HCT116 (cell line): ENCODE measurements around the gene GADD45A. TPM values are rescaled to one million over a fixed set of nuclear protein-coding genes. Genes with fewer than 3 reads are reported as not detected.

Experiments used
- ATAC-seq: fragments of 200-7000 bp; cut with Tn5 transposase; 2 replicates; pipeline ENCODE4 v1.9.1; 2020; ENCODE audit warnings: mild to moderate bottlenecking, moderate library complexity
- BruUV-seq: library from RNA; stranded (reverse); fragments of 400-500 nt; replicated peaks from 2 replicates; lab custom pipeline; 2021; lab: Mats Ljungman, UMichigan
- CTCF ChIA-PET: fragments of 300-600 bp; sonication (Branson Sonifier 250); formaldehyde crosslinking; loops from one replicate; lab custom pipeline; 2021; ENCODE audit warnings: antibody characterized with exemption; lab: Charles Lee
- POLR2A ChIA-PET: fragments of 300-600, 350-600 bp; sonication (Branson Sonifier 250); formaldehyde crosslinking; loops from one replicate; lab custom pipeline; 2021; ENCODE audit warnings: antibody characterized with exemption; lab: Charles Lee
- RAD21 ChIA-PET, 2 experiments: fragments of 300-600 bp; sonication (Branson Sonifier 250); formaldehyde crosslinking; loops; one replicate each; lab custom pipeline; 2023; ENCODE audit warnings: low total read pairs in 2 of 2; ENCODE audit not compliant: uncharacterized antibody in 2 of 2, unreplicated experiment in 2 of 2, low non-redundant PET in 1 of 2; lab: Charles Lee
- DNase-seq: peaks from one replicate; pipeline ENCODE4 v3.0.0-alpha.2; 2010; ENCODE audit warnings: low read depth, low spot score
- H2AFZ ChIP-seq: fragments of 200-600 bp; shearing (Covaris generic), sonication (generic); 2 replicates; pipeline ENCODE4 v1.6.1; 2017; ENCODE audit warnings: low read depth, mixed run types, mixed read lengths, antibody characterized with exemption, low read length; ENCODE audit not compliant: poor library complexity, severe bottlenecking
- H3K27ac ChIP-seq: 2 replicates; pipeline ENCODE4 v1.5.1; 2012; ENCODE audit warnings: low read depth, low read length
- H3K27me3 ChIP-seq: fragments of 200-600 bp; sonication (generic); 2 replicates; pipeline ENCODE4 v1.6.1; 2016; ENCODE audit warnings: mixed run types, low read length, mixed read lengths; ENCODE audit not compliant: insufficient read depth
- H3K36me3 ChIP-seq, 2 experiments: fragments of 200-500 bp in 1 of 2; fragments of 200-600 bp in 1 of 2; sonication (Bioruptor generic) in 1 of 2; sonication (generic) in 1 of 2; 2 replicates each; pipeline versions ENCODE4 v1.5.1 to v1.6.1; 2014 to 2016; ENCODE audit warnings: low read length in 2 of 2, inconsistent platforms in 1 of 2, mixed read lengths in 1 of 2, mixed run types in 1 of 2; ENCODE audit not compliant: insufficient read depth in 2 of 2, control insufficient read depth in 1 of 2
- H3K4me1 ChIP-seq, 2 experiments: fragments of 200-600 bp in 1 of 2; sonication (generic) in 1 of 2; 2 replicates each; pipeline versions ENCODE4 v1.5.1 to v1.6.1; 2012 to 2017; ENCODE audit warnings: low read length in 2 of 2, inconsistent platforms in 1 of 2, mild to moderate bottlenecking in 1 of 2, mixed read lengths in 1 of 2, mixed run types in 1 of 2, moderate library complexity in 1 of 2; ENCODE audit not compliant: insufficient read depth in 2 of 2, control insufficient read depth in 1 of 2
- H3K4me2 ChIP-seq: fragments of 200-600 bp; sonication (generic); 2 replicates; pipeline ENCODE4 v1.6.1; 2017; ENCODE audit warnings: mixed run types, low read length, mixed read lengths
- H3K4me3 ChIP-seq, 2 experiments: fragments of 200-600 bp in 1 of 2; sonication (generic) in 1 of 2; replicated peaks in 1 of 2; 2 replicates each; pipeline ENCODE4 v1.5.1; 2011 to 2016; ENCODE audit warnings: low read length in 2 of 2, control low read depth in 1 of 2, low read depth in 1 of 2, mild to moderate bottlenecking in 1 of 2, mixed read lengths in 1 of 2, mixed run types in 1 of 2
- H3K79me2 ChIP-seq: fragments of 200-600 bp; sonication (generic); 2 replicates; pipeline ENCODE4 v1.6.1; 2017; ENCODE audit warnings: mild to moderate bottlenecking, mixed run types, low read length, moderate library complexity, mixed read lengths; ENCODE audit not compliant: insufficient read depth
- H3K9ac ChIP-seq: fragments of 200-600 bp; sonication (generic); 2 replicates; pipeline ENCODE4 v1.6.1; 2016; ENCODE audit warnings: low read length, mixed read lengths
- H3K9me2 ChIP-seq: fragments of 200-600 bp; sonication (generic), shearing (Covaris generic); 2 replicates; pipeline ENCODE4 v1.6.1; 2017; ENCODE audit warnings: mixed run types, mild to moderate bottlenecking, moderate library complexity; ENCODE audit not compliant: insufficient read depth
- H3K9me3 ChIP-seq, 2 experiments: fragments of 200-500 bp in 1 of 2; fragments of 200-600 bp in 1 of 2; sonication (Bioruptor generic) in 1 of 2; sonication (generic) in 1 of 2; 2 replicates each; pipeline ENCODE4 v1.6.1; 2014 to 2017; ENCODE audit warnings: low read length in 2 of 2, mixed read lengths in 2 of 2, inconsistent platforms in 1 of 2, low read depth in 1 of 2, mild to moderate bottlenecking in 1 of 2, mixed run types in 1 of 2, moderate library complexity in 1 of 2; ENCODE audit not compliant: control insufficient read depth in 1 of 2, insufficient read depth in 1 of 2
- H4K20me1 ChIP-seq: fragments of 200-600 bp; sonication (generic), shearing (Covaris generic); 2 replicates; pipeline ENCODE4 v1.6.1; 2017; ENCODE audit warnings: mixed run types, mild to moderate bottlenecking, moderate library complexity; ENCODE audit not compliant: insufficient read depth
- CBX3 ChIP-seq: IDR thresholded peaks from 2 replicates; pipeline ENCODE4 v1.6.1; 2012; ENCODE audit warnings: low read depth
- CEBPB ChIP-seq: IDR thresholded peaks from 2 replicates; pipeline ENCODE4 v1.6.1; 2012; ENCODE audit warnings: low read depth
- CTCF ChIP-seq, 3 experiments: fragments of 200-600 bp in 1 of 3; sonication (generic) in 1 of 3; IDR thresholded peaks in 2 of 3; conservative IDR thresholded peaks in 1 of 3; 2 replicates each; pipeline ENCODE4 v1.5.1; 2012 to 2017; ENCODE audit warnings: low read depth in 2 of 3, low read length in 2 of 3, antibody characterized with exemption in 1 of 3, borderline replicate concordance in 1 of 3, control low read depth in 1 of 3, mild to moderate bottlenecking in 1 of 3, mixed read lengths in 1 of 3, mixed run types in 1 of 3, moderate library complexity in 1 of 3; ENCODE audit not compliant: insufficient read depth in 1 of 3
- EZH2 ChIP-seq: fragments of 200-600 bp; sonication (generic); IDR thresholded peaks from 2 replicates; pipeline ENCODE4 v1.6.1; 2017; ENCODE audit warnings: antibody characterized with exemption, mixed run types
- EZH2phosphoT487 ChIP-seq: fragments of 200-600 bp; IDR thresholded peaks from 2 replicates; pipeline ENCODE4 v1.6.1; 2018; ENCODE audit warnings: antibody characterized with exemption, borderline replicate concordance
- JUND ChIP-seq: IDR thresholded peaks from 2 replicates; pipeline ENCODE4 v1.6.1; 2012
- POLR2A ChIP-seq: IDR thresholded peaks from 2 replicates; pipeline ENCODE4 v1.7.0; 2011; ENCODE audit warnings: borderline replicate concordance; ENCODE audit not compliant: insufficient read depth, insufficient read length; ENCODE audit errors: extremely low read depth
- POLR2AphosphoS5 ChIP-seq: IDR thresholded peaks from 2 replicates; pipeline ENCODE4 v1.6.1; 2011; ENCODE audit warnings: mild to moderate bottlenecking, low read depth, low read length, moderate library complexity
- RAD21 ChIP-seq: IDR thresholded peaks from 2 replicates; pipeline ENCODE4 v1.6.1; 2012; ENCODE audit warnings: low read depth, mild to moderate bottlenecking
- YY1 ChIP-seq: IDR thresholded peaks from 2 replicates; pipeline ENCODE4 v1.6.1; 2011; ENCODE audit warnings: low read length, low read depth, moderate library complexity, mild to moderate bottlenecking; ENCODE audit not compliant: insufficient replicate concordance; ENCODE audit errors: extremely low read depth
- ZNF274 ChIP-seq: fragments of 200-500 bp; sonication (Bioruptor generic); IDR thresholded peaks from 2 replicates; pipeline ENCODE4 v1.6.1; 2014; ENCODE audit warnings: mild to moderate bottlenecking, low read depth, low read length, inconsistent platforms
- intact Hi-C: fragments of 100-400 bp; cut with micrococcal nuclease; formaldehyde crosslinking; loops from 2 replicates; pipeline ENCODE4 v1.10.0; 2022
- total RNA-seq: library from RNA; stranded (reverse); gene quantifications from one replicate; pipeline ENCODE4 v1.2.1, GENCODE V29; 2021; ENCODE audit not compliant: unreplicated experiment
- TF ChIP-seq, protein P1 (sequence below): IDR thresholded peaks from 2 replicates; pipeline ENCODE4 v1.6.1; 2012
- TF ChIP-seq, protein P2 (sequence below): IDR thresholded peaks from 2 replicates; pipeline ENCODE4 v1.6.1; 2012
- TF ChIP-seq, protein P3 (sequence below): IDR thresholded peaks from 2 replicates; pipeline ENCODE4 v1.6.1; 2011; ENCODE audit warnings: mild to moderate bottlenecking, low read length, moderate library complexity; ENCODE audit not compliant: insufficient replicate concordance; ENCODE audit errors: extremely low read depth
- TF ChIP-seq, protein P4 (sequence below): IDR thresholded peaks from 2 replicates; pipeline ENCODE4 v1.6.1; 2012; ENCODE audit warnings: low read depth

Gene GADD45A
- total RNA-seq, 1 experiment from 2014 or later, result 105 TPM

GRCh38 chr1:67696708-67697107 lies 11.7 kb downstream of the GADD45A start:
- DNase-seq (no peak), ATAC-seq (no peak)
- Histone ChIP-seq H3K9me2 (no peaks in the 10 kb centered on the region), H3K9me3 (no peaks in the 10 kb centered on the region), H3K79me2 (no peaks in the 10 kb centered on the region), H3K4me2 (no peak overlapping the region), H3K36me3 (no peaks in the 10 kb centered on the region), H2AFZ (no peak overlapping the region), H3K27me3 (no peaks in the 10 kb centered on the region), H3K9ac (no peak overlapping the region), H3K4me3 (no peak overlapping the region), H3K4me1 (peaks cover 28 to 34% of the 10 kb centered on the region in 2 experiments), H3K27ac (no peak overlapping the region), H4K20me1 (no peaks in the 10 kb centered on the region)
- intact Hi-C loops, result no loop called here
- ChIA-PET CTCF (interaction anchor here (1.1 kb wide), 1 partner anchor 64 kb away, joined by 3 read pairs; no protein-coding TSS in a partner anchor), RAD21 (interaction anchor here in 1 of 2 experiments (0.7 kb wide), 1 partner anchor 122 kb away, joined by 3 read pairs; no protein-coding TSS in a partner anchor), POLR2A (interaction anchor here (1.6 kb wide), 1 partner anchor 11 kb away, joined by 12 read pairs; the partner anchor contains the start of gene GADD45A)
- no TSS peak for BruUV-seq
- TF ChIP-seq, protein P1, sequence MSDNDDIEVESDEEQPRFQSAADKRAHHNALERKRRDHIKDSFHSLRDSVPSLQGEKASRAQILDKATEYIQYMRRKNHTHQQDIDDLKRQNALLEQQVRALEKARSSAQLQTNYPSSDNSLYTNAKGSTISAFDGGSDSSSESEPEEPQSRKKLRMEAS, result no peak
- TF ChIP-seq EZH2phosphoT487 (no peak), CTCF (IDR thresholded peaks at IDR 0.05 in 2 of 3, conservative IDR thresholded peaks at IDR 0.05 in 1 of 3; ENCODE audit: borderline replicate concordance in 1 of 3, insufficient read depth in 1 of 3, low read depth in 2 of 3, low read length in 2 of 3) (no peak), ZNF274 (no peak), POLR2A (no peak), EZH2 (no peak), CBX3 (no peak), JUND (no peak), RAD21 (no peak), POLR2AphosphoS5 (no peak), YY1 (no peak), CEBPB (no peak)
- TF ChIP-seq, protein P2, sequence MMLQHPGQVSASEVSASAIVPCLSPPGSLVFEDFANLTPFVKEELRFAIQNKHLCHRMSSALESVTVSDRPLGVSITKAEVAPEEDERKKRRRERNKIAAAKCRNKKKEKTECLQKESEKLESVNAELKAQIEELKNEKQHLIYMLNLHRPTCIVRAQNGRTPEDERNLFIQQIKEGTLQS, result no peak
- TF ChIP-seq, protein P3, sequence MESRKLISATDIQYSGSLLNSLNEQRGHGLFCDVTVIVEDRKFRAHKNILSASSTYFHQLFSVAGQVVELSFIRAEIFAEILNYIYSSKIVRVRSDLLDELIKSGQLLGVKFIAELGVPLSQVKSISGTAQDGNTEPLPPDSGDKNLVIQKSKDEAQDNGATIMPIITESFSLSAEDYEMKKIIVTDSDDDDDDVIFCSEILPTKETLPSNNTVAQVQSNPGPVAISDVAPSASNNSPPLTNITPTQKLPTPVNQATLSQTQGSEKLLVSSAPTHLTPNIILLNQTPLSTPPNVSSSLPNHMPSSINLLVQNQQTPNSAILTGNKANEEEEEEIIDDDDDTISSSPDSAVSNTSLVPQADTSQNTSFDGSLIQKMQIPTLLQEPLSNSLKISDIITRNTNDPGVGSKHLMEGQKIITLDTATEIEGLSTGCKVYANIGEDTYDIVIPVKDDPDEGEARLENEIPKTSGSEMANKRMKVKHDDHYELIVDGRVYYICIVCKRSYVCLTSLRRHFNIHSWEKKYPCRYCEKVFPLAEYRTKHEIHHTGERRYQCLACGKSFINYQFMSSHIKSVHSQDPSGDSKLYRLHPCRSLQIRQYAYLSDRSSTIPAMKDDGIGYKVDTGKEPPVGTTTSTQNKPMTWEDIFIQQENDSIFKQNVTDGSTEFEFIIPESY, result no peak
- TF ChIP-seq, protein P4, sequence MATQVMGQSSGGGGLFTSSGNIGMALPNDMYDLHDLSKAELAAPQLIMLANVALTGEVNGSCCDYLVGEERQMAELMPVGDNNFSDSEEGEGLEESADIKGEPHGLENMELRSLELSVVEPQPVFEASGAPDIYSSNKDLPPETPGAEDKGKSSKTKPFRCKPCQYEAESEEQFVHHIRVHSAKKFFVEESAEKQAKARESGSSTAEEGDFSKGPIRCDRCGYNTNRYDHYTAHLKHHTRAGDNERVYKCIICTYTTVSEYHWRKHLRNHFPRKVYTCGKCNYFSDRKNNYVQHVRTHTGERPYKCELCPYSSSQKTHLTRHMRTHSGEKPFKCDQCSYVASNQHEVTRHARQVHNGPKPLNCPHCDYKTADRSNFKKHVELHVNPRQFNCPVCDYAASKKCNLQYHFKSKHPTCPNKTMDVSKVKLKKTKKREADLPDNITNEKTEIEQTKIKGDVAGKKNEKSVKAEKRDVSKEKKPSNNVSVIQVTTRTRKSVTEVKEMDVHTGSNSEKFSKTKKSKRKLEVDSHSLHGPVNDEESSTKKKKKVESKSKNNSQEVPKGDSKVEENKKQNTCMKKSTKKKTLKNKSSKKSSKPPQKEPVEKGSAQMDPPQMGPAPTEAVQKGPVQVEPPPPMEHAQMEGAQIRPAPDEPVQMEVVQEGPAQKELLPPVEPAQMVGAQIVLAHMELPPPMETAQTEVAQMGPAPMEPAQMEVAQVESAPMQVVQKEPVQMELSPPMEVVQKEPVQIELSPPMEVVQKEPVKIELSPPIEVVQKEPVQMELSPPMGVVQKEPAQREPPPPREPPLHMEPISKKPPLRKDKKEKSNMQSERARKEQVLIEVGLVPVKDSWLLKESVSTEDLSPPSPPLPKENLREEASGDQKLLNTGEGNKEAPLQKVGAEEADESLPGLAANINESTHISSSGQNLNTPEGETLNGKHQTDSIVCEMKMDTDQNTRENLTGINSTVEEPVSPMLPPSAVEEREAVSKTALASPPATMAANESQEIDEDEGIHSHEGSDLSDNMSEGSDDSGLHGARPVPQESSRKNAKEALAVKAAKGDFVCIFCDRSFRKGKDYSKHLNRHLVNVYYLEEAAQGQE, result no peak
